ENCODE measurements around the gene GPR137B.
"Not testable (repeated sequence)": the region's sequence is repeated elsewhere in the genome, so short reads cannot be mapped to it uniquely, and the experiment has no call there.

The GPR137B gene

GRCh38 chr1:236163463-236164153 lies 21.3 kb downstream of the GPR137B start:
- no peak for DNase-seq

GRCh38 chr1:236164273-236164672 lies 21.9 kb downstream of the GPR137B start:
- DNase-seq = no peak

- DNase-seq = no peak
These were observed 23.1 kb downstream of the GPR137B start for GRCh38 chr1:236165238-236165981.

- no peak for DNase-seq
These were observed 23.7 kb downstream of the GPR137B start for GRCh38 chr1:236166041-236166440.

GRCh38 chr1:236167154-236167553 lies 24.8 kb downstream of the GPR137B start:
- DNase-seq = no peak

- DNase-seq = no peak
These were observed 25.2 kb downstream of the GPR137B start for GRCh38 chr1:236167578-236167977.

GRCh38 chr1:236168716-236169429 lies 26.5 kb downstream of the GPR137B start:
- DNase-seq = peak in 1 of 2 experiments; percentile 29

GRCh38 chr1:236172041-236172579 lies 29.8 kb downstream of the GPR137B start:
- no peak for DNase-seq

GRCh38 chr1:236173174-236173767 lies 30.9 kb downstream of the GPR137B start:
- DNase-seq = no peak

GRCh38 chr1:236175642-236176336 lies 33.5 kb downstream of the GPR137B start:
- no peak for DNase-seq

- DNase-seq = no peak
These were observed 34.3 kb downstream of the GPR137B start for GRCh38 chr1:236176337-236177336.

GRCh38 chr1:236179634-236180033 lies 37.3 kb downstream of the GPR137B start:
- DNase-seq = no peak

GRCh38 chr1:236181059-236181458 lies 38.7 kb downstream of the GPR137B start:
- no peak for DNase-seq

- DNase-seq = no peak
These were observed 43.3 kb downstream of the GPR137B start for GRCh38 chr1:236185687-236186086.

- not testable (repeated sequence) for DNase-seq
These were observed 44.1 kb downstream of the GPR137B start for GRCh38 chr1:236186471-236186870.

GRCh38 chr1:236188084-236188483 lies 45.7 kb downstream of the GPR137B start:
- DNase-seq = not testable (repeated sequence)

GRCh38 chr1:236193184-236193583 lies 50.8 kb downstream of the GPR137B start:
- DNase-seq = no peak

GRCh38 chr1:236200925-236201324 lies 58.6 kb downstream of the GPR137B start:
- no peak for DNase-seq

GRCh38 chr1:236201786-236202185 lies 59.4 kb downstream of the GPR137B start:
- DNase-seq = no peak

- no peak for DNase-seq
These were observed 61.7 kb downstream of the GPR137B start for GRCh38 chr1:236204039-236204438.

- no peak for DNase-seq
These were observed 62.3 kb downstream of the GPR137B start for GRCh38 chr1:236204656-236205055.

Data from NCI-H2081 (cell line).